GM12892 (cell line): ENCODE data around the gene GGNBP2.

Source experiments
- POLR2A ChIP-seq: IDR thresholded peaks from 2 replicates; pipeline ENCODE4 v1.6.1; 2011; ENCODE audit warnings: low read depth, low read length, control low read depth
- POLR2AphosphoS5 ChIP-seq: IDR thresholded peaks from 2 replicates; pipeline ENCODE4 v1.6.1; 2011; ENCODE audit warnings: low read depth, low read length, control low read depth

GRCh38 chr17:36616061-36617029 lies 71.6 kb downstream of the GGNBP2 start:
- TF ChIP-seq POLR2A = no peak
- TF ChIP-seq POLR2AphosphoS5 = no peak
